Body of pancreas (tissue), 4 donors: ENCODE measurements around the gene ROS1. TPM values are rescaled to one million over a fixed set of nuclear protein-coding genes. Genes with fewer than 3 reads are reported as not detected.

Experiments used
- ATAC-seq: fragments of 150-250 bp; one replicate; pipeline ENCODE4 v1.9.1; 2016
- DNase-seq, 4 donors: peaks; one replicate each; pipeline ENCODE4 v3.0.0-alpha.2; 2019
- H3K27ac ChIP-seq, 4 donors: fragments of 200-600 bp; sonication (generic); 1 replicate in 3 of 4; 2 replicates in 1 of 4; pipeline versions ENCODE4 v1.5.1 to v1.6.1; 2016 to 2019; ENCODE audit warnings: mild to moderate bottlenecking in 1 of 4, mixed read lengths in 1 of 4, moderate library complexity in 1 of 4
- H3K27me3 ChIP-seq, 2 donors: fragments of 200-600 bp; sonication (generic); one replicate each; pipeline ENCODE4 v1.6.0; 2016; ENCODE audit warnings: mild to moderate bottlenecking in 1 of 2
- H3K36me3 ChIP-seq, 2 donors: fragments of 200-600 bp; sonication (generic); replicated peaks in 1 of 2; 2 replicates each; pipeline ENCODE4 v1.5.1; 2016; ENCODE audit warnings: low read depth in 2 of 2; ENCODE audit not compliant: insufficient read depth in 1 of 2
- H3K4me1 ChIP-seq: fragments of 200-600 bp; sonication (generic); one replicate; pipeline ENCODE4 v1.6.0; 2016
- H3K4me3 ChIP-seq, 2 donors: fragments of 200-600 bp; sonication (generic); 1 replicate in 1 of 2; 2 replicates in 1 of 2; pipeline ENCODE4 v1.5.1; 2016 to 2019
- H3K9me3 ChIP-seq, 3 donors: fragments of 200-600 bp; sonication (generic); 1 replicate in 2 of 3; 2 replicates in 1 of 3; pipeline ENCODE4 v1.5.1; 2016
- POLR2A ChIP-seq, 3 donors: fragments of 450-650 bp; IDR thresholded peaks; one replicate each; pipeline ENCODE4 v1.6.1; 2016; ENCODE audit warnings: antibody characterized with exemption in 3 of 3, mild to moderate bottlenecking in 2 of 3
- WGBS, 2 donors: methylation state at CpG; one replicate each; pipeline ENCODE4 v1.1.5; 2017; 5-methylcytosine and 5-hydroxymethylcytosine counted together
- intact Hi-C: fragments of 100-400 bp; cut with DNase I; formaldehyde crosslinking; loops from one replicate; pipeline ENCODE4 v1.15.1; 2023
- total RNA-seq, 2 donors: library from RNA; depleted of rRNA; stranded (reverse); fragments of >200 nt; gene quantifications; one replicate each; pipeline ENCODE4 v1.1.0, GENCODE V29; 2016
- TF ChIP-seq, protein P1 (sequence below), 7 experiments: fragments of 450-650 bp in 4 of 7; fragments of 200-600 bp in 3 of 7; sonication (generic) in 3 of 7; IDR thresholded peaks; one replicate each; pipeline ENCODE4 v1.5.1; 2016 to 2019; ENCODE audit warnings: antibody characterized with exemption in 7 of 7

Gene ROS1
- total RNA-seq, 2 donors from 2014 or later: not detected

DNA sequence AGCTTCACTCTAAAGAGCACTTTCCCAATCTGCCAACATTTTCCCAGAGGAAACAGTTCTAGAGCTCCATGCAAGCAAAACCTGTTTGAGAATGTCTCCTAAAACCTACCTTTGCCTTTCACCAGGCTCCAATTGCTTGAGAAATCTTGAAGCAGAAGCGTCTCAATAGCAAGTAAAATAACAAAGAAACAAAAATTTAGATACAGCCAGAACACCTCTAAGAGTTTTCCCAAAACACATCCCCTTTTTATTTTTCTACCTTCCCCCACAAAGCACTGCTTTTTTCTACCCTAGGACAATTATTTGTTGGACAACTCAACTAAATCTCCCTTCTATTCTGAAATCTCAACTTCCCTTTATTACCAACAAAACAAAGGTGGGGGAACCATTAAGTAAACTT, 156.8 kb downstream of the ROS1 start:
- TF ChIP-seq, protein P1, sequence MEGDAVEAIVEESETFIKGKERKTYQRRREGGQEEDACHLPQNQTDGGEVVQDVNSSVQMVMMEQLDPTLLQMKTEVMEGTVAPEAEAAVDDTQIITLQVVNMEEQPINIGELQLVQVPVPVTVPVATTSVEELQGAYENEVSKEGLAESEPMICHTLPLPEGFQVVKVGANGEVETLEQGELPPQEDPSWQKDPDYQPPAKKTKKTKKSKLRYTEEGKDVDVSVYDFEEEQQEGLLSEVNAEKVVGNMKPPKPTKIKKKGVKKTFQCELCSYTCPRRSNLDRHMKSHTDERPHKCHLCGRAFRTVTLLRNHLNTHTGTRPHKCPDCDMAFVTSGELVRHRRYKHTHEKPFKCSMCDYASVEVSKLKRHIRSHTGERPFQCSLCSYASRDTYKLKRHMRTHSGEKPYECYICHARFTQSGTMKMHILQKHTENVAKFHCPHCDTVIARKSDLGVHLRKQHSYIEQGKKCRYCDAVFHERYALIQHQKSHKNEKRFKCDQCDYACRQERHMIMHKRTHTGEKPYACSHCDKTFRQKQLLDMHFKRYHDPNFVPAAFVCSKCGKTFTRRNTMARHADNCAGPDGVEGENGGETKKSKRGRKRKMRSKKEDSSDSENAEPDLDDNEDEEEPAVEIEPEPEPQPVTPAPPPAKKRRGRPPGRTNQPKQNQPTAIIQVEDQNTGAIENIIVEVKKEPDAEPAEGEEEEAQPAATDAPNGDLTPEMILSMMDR (IDR thresholded peaks at IDR 0.05): no peak
- no peak for TF ChIP-seq POLR2A (IDR thresholded peaks at IDR 0.05)
- H3K27me3 ChIP-seq: peaks cover 0 to 48% of the 10 kb centered on the region in 2 donors

DNA sequence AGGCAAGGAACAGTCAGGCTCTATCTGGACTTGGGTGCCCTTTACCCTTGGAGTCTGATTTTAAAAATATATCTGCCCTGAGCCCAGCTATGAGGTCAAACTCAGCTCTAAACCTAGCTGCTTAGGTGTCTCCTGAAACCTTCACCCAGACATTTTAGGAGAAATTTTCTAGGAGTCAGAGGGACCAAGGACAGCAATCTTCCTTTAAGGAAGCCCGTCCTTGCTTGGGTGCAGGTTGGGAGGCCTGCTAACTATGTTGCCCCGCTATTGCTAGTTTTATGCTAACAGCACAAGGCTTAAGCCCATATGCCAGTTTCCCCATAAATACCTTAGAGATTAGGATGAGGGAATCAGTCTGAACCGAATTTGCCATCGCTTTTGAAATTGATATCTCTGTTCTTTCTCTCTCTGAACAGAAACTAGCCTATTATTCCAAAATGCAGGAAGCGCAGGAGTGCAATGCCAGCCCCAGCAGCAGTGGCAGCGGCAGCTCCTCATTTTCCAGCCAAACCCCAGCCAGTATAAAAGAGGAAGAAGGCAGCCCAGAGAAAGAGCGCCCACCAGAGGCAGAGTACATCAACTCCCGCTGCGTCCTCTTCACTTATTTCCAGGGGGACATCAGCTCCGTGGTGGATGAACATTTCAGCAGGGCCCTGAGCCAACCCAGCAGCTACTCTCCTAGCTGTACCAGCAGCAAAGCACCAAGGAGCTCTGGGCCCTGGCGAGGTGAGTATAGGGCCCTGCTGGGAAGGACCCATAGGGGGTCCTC, 157.8 kb downstream of the ROS1 start:
- Histone ChIP-seq H3K27ac (no peak overlapping the region), H3K4me1 (peaks cover 35% of the 10 kb centered on the region), H3K4me3 (no peak overlapping the region), H3K9me3 (no peaks in the 10 kb centered on the region), H3K36me3 (no peaks in the 10 kb centered on the region), H3K27me3 (peaks cover 0 to 48% of the 10 kb centered on the region in 2 donors)
- intact Hi-C loops: no loop called here
- no peak for ATAC-seq
- DNase-seq: no peak
- whole genome bisulfite sequencing, 2 donors: 8 to 15% methylated on average over 10 to 11 of the region's 11 CpGs
- TF ChIP-seq POLR2A (IDR thresholded peaks at IDR 0.05): no peak
- TF ChIP-seq, protein P1 (IDR thresholded peaks at IDR 0.05): no peak

More for the DNA sequence above, 156.8 kb downstream of the ROS1 start:
- 20 to 23% methylated on average over 1 of the region's 1 CpG for WGBS, 2 donors
- ATAC-seq (no peak), DNase-seq (no peak)
- intact Hi-C loops: no loop called here
- Histone ChIP-seq H3K27ac (no peak overlapping the region), H3K4me1 (peaks cover 35% of the 10 kb centered on the region), H3K36me3 (no peaks in the 10 kb centered on the region), H3K4me3 (no peak overlapping the region), H3K9me3 (no peaks in the 10 kb centered on the region)

DNA sequence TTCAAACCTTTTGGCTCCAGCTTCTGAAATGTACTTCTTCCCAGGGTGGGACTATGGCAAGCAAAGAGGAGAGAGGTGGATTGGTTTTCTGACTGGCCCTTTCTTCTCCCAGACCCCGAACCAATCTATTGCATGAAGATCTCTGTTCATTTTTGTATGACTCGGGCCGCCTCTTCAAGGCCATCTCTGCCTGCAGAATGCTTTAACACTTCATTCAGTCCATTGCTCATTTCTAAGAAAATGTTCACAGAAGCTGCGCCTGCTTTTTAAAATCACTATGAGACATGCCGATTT, 158.7 kb downstream of the ROS1 start:
- intact Hi-C loops: no loop called here
- WGBS, 2 donors: 11 to 15% methylated on average over 5 of the region's 5 CpGs
- H3K27me3 ChIP-seq: peaks cover 0 to 48% of the 10 kb centered on the region in 2 donors

DNA sequence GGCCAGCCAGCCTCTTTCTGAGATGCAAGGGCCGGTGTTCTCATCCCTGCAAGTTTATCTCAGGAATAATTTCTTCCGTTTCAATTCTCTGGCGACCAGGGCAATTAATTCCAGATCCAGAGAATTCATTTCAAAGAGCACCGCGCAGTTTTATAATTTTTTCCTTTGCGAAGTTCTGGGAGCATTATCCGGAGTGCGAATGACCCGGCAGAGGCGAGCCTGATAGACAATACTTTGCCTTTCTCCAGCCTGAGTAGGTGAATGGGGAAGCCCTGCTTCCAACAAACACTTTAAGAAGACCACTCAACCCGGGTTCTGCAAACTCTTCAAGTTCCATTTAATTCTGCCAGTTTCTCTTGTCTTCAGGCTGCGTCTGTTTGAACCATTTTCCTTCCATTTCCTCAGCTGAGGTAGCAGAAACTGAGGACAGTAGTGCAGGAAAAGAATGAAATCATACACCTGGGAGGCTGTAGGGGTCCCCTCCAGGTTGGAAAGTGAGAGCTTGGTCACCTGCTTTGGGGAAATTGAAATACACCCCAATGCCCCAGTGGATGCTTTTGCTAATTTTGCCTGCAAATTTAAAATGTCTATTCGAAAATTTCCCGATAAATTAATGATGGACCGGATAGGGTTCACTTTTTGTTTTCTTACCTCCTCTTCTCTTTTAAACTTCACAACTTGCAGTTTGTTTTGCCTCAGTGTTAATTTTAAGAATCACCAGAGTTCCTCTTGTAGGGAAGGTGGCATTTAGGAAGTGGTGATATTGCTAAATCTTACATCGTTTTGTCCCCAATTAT, 159.3 kb downstream of the ROS1 start:
- DNase-seq (no peak), ATAC-seq (no peak)
- TF ChIP-seq, protein P1 (IDR thresholded peaks at IDR 0.05): no peak
- no peak for TF ChIP-seq POLR2A (IDR thresholded peaks at IDR 0.05)
- no peaks in the 10 kb centered on the region for H3K9me3 ChIP-seq
- peaks cover 35% of the 10 kb centered on the region for H3K4me1 ChIP-seq
- H3K27me3 ChIP-seq: peaks cover 0 to 48% of the 10 kb centered on the region in 2 donors
- H3K27ac ChIP-seq: no peak overlapping the region
- intact Hi-C loops: no loop called here
- no peak overlapping the region for H3K4me3 ChIP-seq
- no peaks in the 10 kb centered on the region for H3K36me3 ChIP-seq
- WGBS, 2 donors: 8 to 12% methylated on average over 16 of the region's 16 CpGs

More for the DNA sequence above, 158.7 kb downstream of the ROS1 start:
- H3K4me1 ChIP-seq: peaks cover 35% of the 10 kb centered on the region
- no peaks in the 10 kb centered on the region for H3K9me3 ChIP-seq
- no peak overlapping the region for H3K27ac ChIP-seq
- DNase-seq (no peak), ATAC-seq (no peak)
- no peak for TF ChIP-seq POLR2A (IDR thresholded peaks at IDR 0.05)
- no peak overlapping the region for H3K4me3 ChIP-seq
- H3K36me3 ChIP-seq: no peaks in the 10 kb centered on the region

DNA sequence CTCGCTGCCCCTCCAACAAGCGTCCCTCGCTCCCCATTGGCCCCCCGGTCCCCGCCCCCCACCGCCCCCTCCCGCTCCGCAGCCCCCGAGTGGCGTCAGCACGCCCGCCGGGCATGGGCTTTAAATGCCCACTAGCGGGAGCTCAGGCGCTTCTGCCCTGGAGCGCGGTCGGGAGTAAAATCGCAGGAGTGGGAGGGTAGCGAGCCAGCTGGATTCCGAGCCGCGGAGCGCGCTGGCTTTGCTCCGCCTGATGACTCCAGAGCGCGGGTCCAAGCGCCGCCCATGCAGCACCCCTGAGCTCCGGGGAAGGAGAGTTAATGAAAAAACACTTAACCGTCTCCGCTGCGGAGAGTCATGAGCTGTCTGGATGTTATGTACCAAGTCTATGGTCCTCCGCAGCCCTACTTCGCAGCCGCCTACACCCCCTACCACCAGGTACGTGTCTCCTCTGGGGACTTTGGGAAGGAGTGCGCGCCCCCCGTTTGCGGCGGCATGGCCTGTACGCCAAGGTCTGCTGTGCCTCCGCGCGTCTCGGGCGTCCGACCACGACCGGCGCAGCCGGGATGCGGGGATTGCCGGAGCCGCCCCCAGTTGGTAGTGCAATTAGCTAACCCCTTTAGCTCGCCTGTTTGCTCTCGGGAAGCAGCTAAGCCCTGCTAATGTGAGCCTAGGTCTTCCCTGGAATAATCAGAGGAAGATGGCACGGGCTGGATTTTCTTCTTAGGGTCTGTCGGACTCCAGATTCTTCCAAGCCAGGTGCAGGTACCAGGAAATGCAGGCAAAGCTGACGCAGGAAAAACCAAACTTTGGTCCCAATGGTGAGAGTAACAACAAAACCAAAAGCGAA, 160.1 kb downstream of the ROS1 start, which contains the start of gene VGLL2:
Gene VGLL2, plus strand, starts transcription at position 149 of the 847 bp plus-strand sequence. Its CDS starts 206 bp downstream, at position 355.
- TF ChIP-seq, protein P1 (IDR thresholded peaks at IDR 0.05): peak in 1 of 7 experiments; percentile 4
- no peak for TF ChIP-seq POLR2A (IDR thresholded peaks at IDR 0.05)
- H3K4me1 ChIP-seq: peaks cover 31% of the 10 kb centered on the region
- intact Hi-C loops: no loop called here
- peaks cover 0 to 45% of the 10 kb centered on the region in 2 donors for H3K27me3 ChIP-seq
- H3K9me3 ChIP-seq: no peaks in the 10 kb centered on the region
- H3K27ac ChIP-seq: no peak within 1 kb of the TSS
- ATAC-seq: peak; percentile 66
- DNase-seq: peak; percentile 35 to 59 (median 42)
- H3K4me3 ChIP-seq: peak within 1 kb of the TSS; percentile 11 to 29
- 1 to 2% methylated on average over 23 to 63 of the region's 63 CpGs for WGBS, 2 donors
- no peaks in the 10 kb centered on the region for H3K36me3 ChIP-seq
